ENCODE measurements around the gene COL18A1.

DNA sequence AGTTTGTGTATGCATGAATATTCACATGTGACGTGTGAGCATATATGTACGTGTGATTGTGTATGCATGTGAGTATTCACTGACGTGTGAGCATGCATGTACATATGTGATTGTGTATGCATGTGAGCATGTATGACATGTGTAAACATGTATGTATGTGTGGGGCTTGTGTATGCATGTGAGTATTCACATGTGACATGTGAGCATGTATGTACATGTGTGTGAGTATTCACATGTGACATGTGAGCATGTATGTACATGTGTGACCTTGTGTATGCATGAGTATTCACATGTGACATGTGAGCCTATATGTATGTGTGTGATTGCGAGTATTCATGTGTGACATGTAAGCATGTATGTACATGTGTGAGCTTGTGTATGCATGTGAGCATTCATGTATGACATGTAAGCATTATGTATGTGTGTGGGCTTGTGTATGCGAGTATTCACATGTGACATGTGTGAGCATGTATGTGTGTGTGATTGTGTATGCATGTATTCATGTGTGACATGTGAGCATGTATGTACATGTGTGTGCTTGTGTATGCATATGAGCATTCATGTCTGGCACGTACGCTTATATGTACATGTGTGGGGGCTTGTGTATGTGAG, 47.8 kb downstream of the COL18A1 start:
- TF ChIP-seq CTCF (IDR thresholded peaks at IDR 0.05) (no peak), EP300 (IDR thresholded peaks at IDR 0.05) (no peak), POLR2A (IDR thresholded peaks at IDR 0.05) (no peak)

All from sigmoid colon (tissue), 4 donors.